ENCODE results near the gene GRIK1. TPM values are rescaled to one million over a fixed set of nuclear protein-coding genes. Genes with fewer than 3 reads are reported as not detected.
A peak's percentile ranks its signal among the peaks of the same experiment; 100 is the strongest.

GRIK1 gene
- total RNA-seq, 1 donor from 2014 or later = 0.39 TPM

- Mint-ChIP-seq H3K27me3 (ENCODE audit: unreplicated experiment) (peaks cover 9% of the 10 kb centered on the region), H3K27ac (ENCODE audit: unreplicated experiment) (no peak overlapping the region), H3K9me3 (ENCODE audit: unreplicated experiment) (peaks cover 3% of the 10 kb centered on the region), H3K36me3 (ENCODE audit: unreplicated experiment) (no peaks in the 10 kb centered on the region), H3K4me1 (ENCODE audit: low read depth, unreplicated experiment) (peaks cover 6% of the 10 kb centered on the region), H3K4me3 (ENCODE audit: unreplicated experiment) (no peak overlapping the region)
- no peak for TF ChIP-seq CTCF (IDR thresholded peaks at IDR 0.05; ENCODE audit: partially characterized antibody, unreplicated experiment)
- no peak for DNase-seq
Observed at GRCh38 chr21:29942034-29942433, 2.2 kb upstream of the GRIK1 start.

- Mint-ChIP-seq H3K27me3 (ENCODE audit: unreplicated experiment) (peaks cover 9% of the 10 kb centered on the region), H3K4me3 (ENCODE audit: unreplicated experiment) (no peak overlapping the region), H3K36me3 (ENCODE audit: unreplicated experiment) (no peaks in the 10 kb centered on the region), H3K4me1 (ENCODE audit: low read depth, unreplicated experiment) (peaks cover 2% of the 10 kb centered on the region), H3K27ac (ENCODE audit: unreplicated experiment) (no peak overlapping the region), H3K9me3 (ENCODE audit: unreplicated experiment) (peaks cover 2% of the 10 kb centered on the region)
- no peak for DNase-seq
- TF ChIP-seq CTCF (IDR thresholded peaks at IDR 0.05; ENCODE audit: partially characterized antibody, unreplicated experiment) = no peak
Observed at GRCh38 chr21:29940991-29941390, 1.2 kb upstream of the GRIK1 start.

DNA sequence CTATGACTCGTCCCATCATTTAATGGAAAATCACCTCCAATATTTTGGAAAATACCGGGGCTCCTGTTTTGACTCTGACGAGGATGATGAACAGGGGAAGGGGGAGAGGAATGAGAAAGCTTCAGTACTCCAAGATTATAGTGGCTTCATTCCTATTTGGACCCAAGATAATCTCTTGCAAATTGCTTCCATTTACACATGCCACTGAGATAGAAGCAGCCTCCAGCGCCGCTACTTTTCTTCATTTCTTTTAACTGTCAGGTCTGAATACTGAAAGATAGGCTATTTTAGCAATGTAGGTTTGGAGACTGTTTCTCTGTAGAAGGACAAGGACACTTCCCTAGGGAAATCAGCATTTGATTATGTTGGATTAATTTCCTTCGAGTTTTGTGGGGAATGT, 565 bp upstream of the GRIK1 start:
- DNase-seq = no peak
- Mint-ChIP-seq H3K36me3 (ENCODE audit: unreplicated experiment) (no peaks in the 10 kb centered on the region), H3K9me3 (ENCODE audit: unreplicated experiment) (peaks cover 2% of the 10 kb centered on the region), H3K4me3 (ENCODE audit: unreplicated experiment) (peak overlapping the region; percentile 96), H3K27me3 (ENCODE audit: unreplicated experiment) (peaks cover 9% of the 10 kb centered on the region), H3K4me1 (ENCODE audit: low read depth, unreplicated experiment) (peaks cover 2% of the 10 kb centered on the region), H3K27ac (ENCODE audit: unreplicated experiment) (no peak overlapping the region)
- TF ChIP-seq CTCF (IDR thresholded peaks at IDR 0.05; ENCODE audit: partially characterized antibody, unreplicated experiment) = no peak

- Mint-ChIP-seq H3K9me3 (ENCODE audit: unreplicated experiment) (peaks cover 2% of the 10 kb centered on the region), H3K4me3 (ENCODE audit: unreplicated experiment) (peak overlapping the region; percentile 96), H3K4me1 (ENCODE audit: low read depth, unreplicated experiment) (peaks cover 2% of the 10 kb centered on the region), H3K27me3 (ENCODE audit: unreplicated experiment) (peaks cover 9% of the 10 kb centered on the region), H3K36me3 (ENCODE audit: unreplicated experiment) (no peaks in the 10 kb centered on the region), H3K27ac (ENCODE audit: unreplicated experiment) (no peak overlapping the region)
- TF ChIP-seq CTCF (IDR thresholded peaks at IDR 0.05; ENCODE audit: partially characterized antibody, unreplicated experiment) = no peak
- DNase-seq = peak; percentile 67
Observed at GRCh38 chr21:29939104-29939923, 482 bp downstream of the GRIK1 start.

- Mint-ChIP-seq H3K27ac (ENCODE audit: unreplicated experiment) (no peak overlapping the region), H3K27me3 (ENCODE audit: unreplicated experiment) (peaks cover 9% of the 10 kb centered on the region), H3K4me3 (ENCODE audit: unreplicated experiment) (peak overlapping the region; percentile 96), H3K4me1 (ENCODE audit: low read depth, unreplicated experiment) (peaks cover 2% of the 10 kb centered on the region), H3K9me3 (ENCODE audit: unreplicated experiment) (peaks cover 2% of the 10 kb centered on the region), H3K36me3 (ENCODE audit: unreplicated experiment) (no peaks in the 10 kb centered on the region)
- no peak for DNase-seq
- no peak for TF ChIP-seq CTCF (IDR thresholded peaks at IDR 0.05; ENCODE audit: partially characterized antibody, unreplicated experiment)
Observed at GRCh38 chr21:29938776-29939103, 1.1 kb downstream of the GRIK1 start.
